Activated naive CD4-positive, alpha-beta T cell treated with anti-CD3 and anti-CD28 coated beads for 36 hours (primary cell): ENCODE measurements around the gene DAPP1. TPM values are rescaled to one million over a fixed set of nuclear protein-coding genes. Genes with fewer than 3 reads are reported as not detected.
A peak's percentile ranks its signal among the peaks of the same experiment; 100 is the strongest.
"Not testable (repeated sequence)": the region's sequence is repeated elsewhere in the genome, so short reads cannot be mapped to it uniquely, and the experiment has no call there.

ENCODE experiments used
- CTCF ChIA-PET: fragments of 350-600 bp; sonication (Branson Sonifier 250); formaldehyde crosslinking; loops from one replicate; lab custom pipeline; 2021; ENCODE audit warnings: antibody characterized with exemption; lab: Charles Lee
- DNase-seq: peaks from one replicate; pipeline ENCODE4 v3.0.0-alpha.2; 2020
- H3K27ac Mint-ChIP-seq: one replicate; pipeline ENCODE4 v1.8.0; 2021; ENCODE audit warnings: mild to moderate bottlenecking, mixed read lengths
- H3K27me3 Mint-ChIP-seq: one replicate; pipeline ENCODE4 v1.8.0; 2021; ENCODE audit warnings: low read depth, mixed read lengths
- H3K36me3 Mint-ChIP-seq: one replicate; pipeline ENCODE4 v1.8.0; 2021; ENCODE audit warnings: low read depth, mixed read lengths
- H3K4me1 Mint-ChIP-seq: one replicate; pipeline ENCODE4 v1.8.0; 2021; ENCODE audit warnings: low read depth, mixed read lengths
- H3K4me3 Mint-ChIP-seq: one replicate; pipeline ENCODE4 v1.8.0; 2021; ENCODE audit warnings: mild to moderate bottlenecking, moderate library complexity, mixed read lengths
- H3K9me3 Mint-ChIP-seq: one replicate; pipeline ENCODE4 v1.8.0; 2021; ENCODE audit warnings: mixed read lengths
- intact Hi-C: fragments of 100-400 bp; cut with micrococcal nuclease; formaldehyde crosslinking; loops from one replicate; pipeline ENCODE4 v1.15.1; 2023
- total RNA-seq, 2 experiments: library from RNA; stranded (reverse); gene quantifications; one replicate each; pipeline ENCODE4 v1.2.3, GENCODE V29; 2021

DAPP1 gene, protein sequence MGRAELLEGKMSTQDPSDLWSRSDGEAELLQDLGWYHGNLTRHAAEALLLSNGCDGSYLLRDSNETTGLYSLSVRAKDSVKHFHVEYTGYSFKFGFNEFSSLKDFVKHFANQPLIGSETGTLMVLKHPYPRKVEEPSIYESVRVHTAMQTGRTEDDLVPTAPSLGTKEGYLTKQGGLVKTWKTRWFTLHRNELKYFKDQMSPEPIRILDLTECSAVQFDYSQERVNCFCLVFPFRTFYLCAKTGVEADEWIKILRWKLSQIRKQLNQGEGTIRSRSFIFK
- 10 to 100 TPM; 24.4 to 25.8 TPM for total RNA-seq

DNA sequence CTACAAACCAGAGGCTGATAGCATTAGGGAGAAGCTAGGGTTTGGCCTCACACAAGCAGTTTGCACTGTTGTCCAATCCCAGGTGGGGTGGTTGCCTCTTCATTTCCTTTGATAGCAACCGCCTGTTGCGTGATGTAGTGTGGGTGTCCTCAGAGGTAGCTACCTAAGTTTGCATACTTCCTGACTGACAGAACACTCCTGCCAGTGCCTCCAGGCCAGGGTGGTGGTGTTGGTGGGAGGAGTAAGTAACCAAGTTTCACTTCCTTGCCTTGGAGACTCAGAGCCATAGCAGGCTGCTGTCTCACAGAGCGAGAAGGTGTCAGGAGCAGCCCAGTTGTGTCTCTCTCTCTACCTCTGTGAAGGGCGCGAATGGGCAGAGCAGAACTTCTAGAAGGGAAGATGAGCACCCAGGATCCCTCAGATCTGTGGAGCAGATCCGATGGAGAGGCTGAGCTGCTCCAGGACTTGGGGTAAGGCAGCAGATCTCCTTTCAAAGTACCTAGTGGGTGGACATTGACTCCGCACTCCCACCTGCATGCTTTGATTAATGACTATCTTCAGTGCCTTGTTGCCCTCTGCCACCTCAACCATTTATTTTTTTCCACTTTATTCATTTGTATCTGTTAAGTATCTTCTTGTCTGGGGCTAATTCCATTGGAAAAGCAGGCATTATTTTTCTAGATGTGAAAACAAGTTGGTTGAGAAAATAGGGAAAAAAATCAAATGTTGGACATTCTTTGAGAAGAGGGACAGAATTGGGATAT is at the start of gene DAPP1:
Gene DAPP1 (plus strand): TSS at position 283 of the 764 bp plus-strand sequence. CDS start 87 bp downstream, at position 370.
- Mint-ChIP-seq H3K4me1 (peaks cover 71% of the 10 kb centered on the region), H3K36me3 (peaks cover 1% of the 10 kb centered on the region), H3K27me3 (no peaks in the 10 kb centered on the region), H3K9me3 (no peaks in the 10 kb centered on the region), H3K27ac (peak within 1 kb of the TSS; percentile 94), H3K4me3 (peak within 1 kb of the TSS; percentile 76)
- peak; percentile 87 for DNase-seq
- CTCF ChIA-PET: interaction anchor here (1.0 to 3.1 kb wide), 7 partner anchors 8 to 68 kb away, joined by 3 to 15 read pairs (median 8); no protein-coding TSS in a partner anchor
- intact Hi-C loops: loop anchor here (1.0 to 2.0 kb wide), 8 partner anchors 11 to 310 kb away; partner anchors contain the start of gene LAMTOR3

DNA sequence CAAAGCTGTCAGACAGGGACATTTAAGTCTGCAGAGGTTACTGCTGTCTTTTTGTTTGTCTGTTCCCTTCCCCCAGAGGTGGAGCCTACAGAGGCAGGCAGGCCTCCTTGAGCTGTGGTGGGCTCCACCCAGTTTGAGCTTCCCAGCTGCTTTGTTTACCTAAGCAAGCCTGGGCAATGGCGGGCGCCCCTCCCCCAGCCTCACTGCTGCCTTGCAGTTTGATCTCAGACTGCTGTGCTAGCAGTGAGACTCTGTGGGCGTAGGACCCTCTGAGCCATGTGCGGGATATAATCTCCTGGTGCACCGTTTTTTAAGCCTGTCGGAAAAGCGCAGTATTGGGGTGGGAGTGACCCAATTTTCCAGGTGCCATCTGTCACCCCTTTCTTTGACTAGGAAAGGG is 45.8 kb upstream of the DAPP1 start:
- peaks cover 16% of the 10 kb centered on the region for H3K27me3 Mint-ChIP-seq
- H3K27ac Mint-ChIP-seq, intact Hi-C loops, H3K4me1 Mint-ChIP-seq, DNase-seq, H3K36me3 Mint-ChIP-seq, H3K9me3 Mint-ChIP-seq, H3K4me3 Mint-ChIP-seq, CTCF ChIA-PET: not testable (repeated sequence)

DNA sequence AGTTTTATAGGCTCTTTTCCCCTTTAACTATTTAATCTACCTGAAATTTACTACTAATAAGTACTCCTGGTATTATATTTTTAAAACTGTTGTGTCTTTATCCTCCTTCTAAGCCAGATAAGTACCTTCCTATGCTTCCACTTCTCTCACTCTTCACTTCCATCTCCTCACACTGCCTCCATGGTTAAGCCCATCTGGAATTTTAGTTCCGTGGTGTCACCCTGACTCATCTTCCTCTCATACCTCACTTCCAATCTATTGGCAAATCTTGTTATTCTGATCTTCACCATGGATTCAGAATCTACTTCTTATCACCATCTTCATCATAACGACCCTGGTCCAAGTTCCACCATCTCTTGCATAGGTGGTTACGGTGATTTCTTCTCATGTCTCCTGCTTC is 32.7 kb upstream of the DAPP1 start:
- H3K36me3 Mint-ChIP-seq: no peaks in the 10 kb centered on the region
- CTCF ChIA-PET: no interaction called here
- H3K9me3 Mint-ChIP-seq: no peaks in the 10 kb centered on the region
- H3K4me1 Mint-ChIP-seq: no peaks in the 10 kb centered on the region
- no peak overlapping the region for H3K4me3 Mint-ChIP-seq
- DNase-seq: no peak
- no peaks in the 10 kb centered on the region for H3K27me3 Mint-ChIP-seq
- H3K27ac Mint-ChIP-seq: no peak overlapping the region
- intact Hi-C loops: no loop called here

DNA sequence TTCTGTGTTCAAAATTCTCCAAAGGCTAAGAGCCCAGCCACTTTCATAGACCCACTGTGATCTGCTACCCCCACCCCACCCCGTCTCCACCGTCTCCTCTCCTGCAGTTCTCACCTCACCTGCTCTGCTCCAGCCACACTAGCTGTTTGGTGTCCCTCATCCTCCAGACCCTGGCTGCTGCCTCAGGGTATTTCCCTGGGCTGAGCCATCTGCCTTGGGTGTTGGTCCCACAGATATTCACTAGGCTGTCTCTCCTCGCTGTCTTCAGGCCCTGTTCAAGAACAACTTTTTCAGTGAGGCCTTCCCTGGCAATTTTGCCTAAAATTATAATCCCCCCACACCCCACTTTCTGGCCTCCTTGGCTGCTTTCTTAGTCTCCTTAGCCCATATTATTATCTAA is 31.8 kb upstream of the DAPP1 start:
- H3K36me3 Mint-ChIP-seq: no peaks in the 10 kb centered on the region
- intact Hi-C loops: no loop called here
- no peaks in the 10 kb centered on the region for H3K9me3 Mint-ChIP-seq
- CTCF ChIA-PET: no interaction called here
- no peak overlapping the region for H3K4me3 Mint-ChIP-seq
- peaks cover 3% of the 10 kb centered on the region for H3K27me3 Mint-ChIP-seq
- DNase-seq: no peak
- H3K4me1 Mint-ChIP-seq: no peaks in the 10 kb centered on the region
- no peak overlapping the region for H3K27ac Mint-ChIP-seq

- Mint-ChIP-seq H3K27ac (no peak overlapping the region), H3K9me3 (no peaks in the 10 kb centered on the region), H3K27me3 (peaks cover 14% of the 10 kb centered on the region), H3K36me3 (no peaks in the 10 kb centered on the region), H3K4me1 (no peaks in the 10 kb centered on the region), H3K4me3 (no peak overlapping the region)
- intact Hi-C loops: no loop called here
- no peak for DNase-seq
- CTCF ChIA-PET: no interaction called here
Measured at GRCh38 chr4:99790796-99791617, 25.6 kb upstream of the DAPP1 start.

GRCh38 chr4:99800332-99801004 is 16.2 kb upstream of the DAPP1 start:
- H3K9me3 Mint-ChIP-seq: peaks cover 1% of the 10 kb centered on the region
- no peak overlapping the region for H3K4me3 Mint-ChIP-seq
- no peaks in the 10 kb centered on the region for H3K4me1 Mint-ChIP-seq
- no peak overlapping the region for H3K27ac Mint-ChIP-seq
- DNase-seq: no peak
- peaks cover 24% of the 10 kb centered on the region for H3K27me3 Mint-ChIP-seq
- intact Hi-C loops: no loop called here
- no peaks in the 10 kb centered on the region for H3K36me3 Mint-ChIP-seq
- CTCF ChIA-PET: interaction anchor here (0.6 to 1.5 kb wide), 2 partner anchors 11 to 1385 kb away, joined by 3 to 5 read pairs; no protein-coding TSS in a partner anchor

- Mint-ChIP-seq H3K9me3 (peaks cover 1% of the 10 kb centered on the region), H3K27me3 (peaks cover 19% of the 10 kb centered on the region), H3K27ac (no peak overlapping the region), H3K36me3 (no peaks in the 10 kb centered on the region), H3K4me3 (no peak overlapping the region), H3K4me1 (no peaks in the 10 kb centered on the region)
- CTCF ChIA-PET: no interaction called here
- no peak for DNase-seq
- intact Hi-C loops: no loop called here
Measured at GRCh38 chr4:99801005-99801699, 15.5 kb upstream of the DAPP1 start.

- Mint-ChIP-seq H3K4me3 (no peak overlapping the region), H3K27ac (no peak overlapping the region), H3K27me3 (peaks cover 10% of the 10 kb centered on the region), H3K9me3 (no peaks in the 10 kb centered on the region), H3K36me3 (no peaks in the 10 kb centered on the region), H3K4me1 (peaks cover 4% of the 10 kb centered on the region)
- intact Hi-C loops: no loop called here
- DNase-seq: no peak
- CTCF ChIA-PET: interaction anchor here (0.5 to 1.4 kb wide), 2 partner anchors 8 to 67 kb away, joined by 3 to 4 read pairs; no protein-coding TSS in a partner anchor
Measured at GRCh38 chr4:99803566-99804101, 13.0 kb upstream of the DAPP1 start.

DNA sequence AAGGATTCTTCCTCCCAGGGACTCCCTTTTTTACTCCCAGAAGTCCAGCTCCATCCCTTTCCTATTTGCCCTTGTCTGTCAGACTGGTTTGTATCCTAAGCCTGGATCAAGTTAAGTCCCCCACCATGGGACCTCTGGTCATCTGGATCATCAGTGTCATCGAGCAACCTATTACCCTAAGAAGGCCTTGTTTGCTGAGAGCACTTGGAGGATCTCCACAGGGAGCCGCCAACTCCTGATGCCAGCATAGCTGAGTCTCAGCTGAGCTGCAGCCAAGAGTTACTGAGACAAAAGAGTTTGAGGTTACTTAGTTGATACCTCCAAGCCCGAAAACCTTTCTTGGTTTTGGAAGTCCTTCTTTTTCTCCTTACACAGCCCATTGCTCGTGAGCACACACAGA is 10.1 kb upstream of the DAPP1 start:
- DNase-seq: no peak
- Mint-ChIP-seq H3K9me3 (no peaks in the 10 kb centered on the region), H3K4me3 (no peak overlapping the region), H3K4me1 (peaks cover 4% of the 10 kb centered on the region), H3K27me3 (peaks cover 10% of the 10 kb centered on the region), H3K27ac (no peak overlapping the region), H3K36me3 (no peaks in the 10 kb centered on the region)
- intact Hi-C loops: loop anchor here (5.0 kb wide), 1 partner anchor 689 kb away; no protein-coding TSS in a partner anchor
- CTCF ChIA-PET: interaction anchor here (0.6 kb wide), 1 partner anchor 23 kb away, joined by 4 read pairs; no protein-coding TSS in a partner anchor

GRCh38 chr4:99807666-99808065 is 9.0 kb upstream of the DAPP1 start:
- Mint-ChIP-seq H3K27me3 (peaks cover 10% of the 10 kb centered on the region), H3K36me3 (no peaks in the 10 kb centered on the region), H3K4me3 (no peak overlapping the region), H3K27ac (no peak overlapping the region), H3K9me3 (no peaks in the 10 kb centered on the region), H3K4me1 (peaks cover 8% of the 10 kb centered on the region)
- intact Hi-C loops: loop anchor here (1.0 to 5.0 kb wide), 6 partner anchors 47 to 812 kb away; partner anchors contain the start of gene METAP1
- CTCF ChIA-PET: interaction anchor here (0.7 to 2.9 kb wide), 37 partner anchors 9 to 377 kb away, joined by 3 to 24 read pairs (median 4); partner anchors contain the start of genes C4orf17, DAPP1 and TRMT10A
- DNase-seq: no peak
